IMR-90 (cell line): ENCODE measurements around the gene SH2D5. TPM values are rescaled to one million over a fixed set of nuclear protein-coding genes. Genes with fewer than 3 reads are reported as not detected.

ENCODE experiments used
- ATAC-seq: fragments of 200-7000 bp; cut with Tn5 transposase; 2 replicates; pipeline ENCODE4 v1.9.1; 2020; ENCODE audit warnings: low read depth, mild to moderate bottlenecking, moderate library complexity
- BruUV-seq: library from RNA; stranded (reverse); fragments of 400-500 nt; replicated peaks from 2 replicates; lab custom pipeline; 2021; lab: Mats Ljungman, UMichigan
- CTCF ChIA-PET: fragments of 300-600 bp; formaldehyde crosslinking; extraction: SDS; loops from one replicate; lab custom pipeline; 2021; ENCODE audit warnings: antibody characterized with exemption; lab: Yijun Ruan, JAX
- POLR2A ChIA-PET: fragments of 300-600 bp; sonication (Branson Sonifier 250); formaldehyde crosslinking; loops from one replicate; lab custom pipeline; 2022; ENCODE audit warnings: antibody characterized with exemption; ENCODE audit not compliant: unreplicated experiment; lab: Charles Lee
- DNase-seq: peaks from one replicate; pipeline ENCODE4 v3.0.0; 2013
- H2AFZ ChIP-seq: replicated peaks from 2 replicates; pipeline ENCODE3; 2013; ENCODE audit warnings: low read length, mild to moderate bottlenecking; ENCODE audit not compliant: poor library complexity
- H2AK5ac ChIP-seq: 2 replicates; pipeline ENCODE4 v1.6.1; 2013; ENCODE audit warnings: low read depth, low read length, inconsistent platforms
- H2AK9ac ChIP-seq: replicated peaks from 2 replicates; pipeline ENCODE3; 2013; ENCODE audit warnings: mild to moderate bottlenecking, low read depth, low read length, moderate library complexity; ENCODE audit not compliant: poor library complexity
- H2BK120ac ChIP-seq: 2 replicates; pipeline ENCODE4 v1.6.1; 2013; ENCODE audit warnings: low read depth, low read length, inconsistent platforms
- H2BK15ac ChIP-seq: 3 replicates; pipeline ENCODE4 v1.6.1; 2013; ENCODE audit warnings: low read depth, low read length, inconsistent platforms
- H2BK20ac ChIP-seq: 2 replicates; pipeline ENCODE4 v1.6.1; 2013; ENCODE audit warnings: low read depth, mild to moderate bottlenecking, inconsistent platforms, low read length, moderate library complexity
- H2BK5ac ChIP-seq: 2 replicates; pipeline ENCODE4 v1.6.1; 2013; ENCODE audit warnings: mild to moderate bottlenecking, low read depth, low read length, inconsistent platforms; ENCODE audit not compliant: poor library complexity, severe bottlenecking
- H3K14ac ChIP-seq: replicated peaks from 2 replicates; pipeline ENCODE4 v1.6.1; 2013; ENCODE audit warnings: low read depth, low read length, inconsistent platforms
- H3K18ac ChIP-seq: 2 replicates; pipeline ENCODE4 v1.6.1; 2013; ENCODE audit warnings: low read depth, low read length, control low read depth
- H3K23ac ChIP-seq: 2 replicates; pipeline ENCODE4 v1.6.1; 2013; ENCODE audit warnings: low read depth, low read length, inconsistent platforms
- H3K27ac ChIP-seq: 2 replicates; pipeline ENCODE4 v1.5.1; 2013; ENCODE audit warnings: mild to moderate bottlenecking, control low read depth, low read length; ENCODE audit not compliant: insufficient read depth
- H3K27me3 ChIP-seq: 2 replicates; pipeline ENCODE4 v1.6.1; 2013; ENCODE audit warnings: low read length; ENCODE audit not compliant: control insufficient read depth, insufficient read depth
- H3K36me3 ChIP-seq: 2 replicates; pipeline ENCODE4 v1.6.1; 2013; ENCODE audit warnings: low read length, mixed read lengths; ENCODE audit not compliant: control insufficient read depth, insufficient read depth
- H3K4ac ChIP-seq: 2 replicates; pipeline ENCODE4 v1.6.1; 2013; ENCODE audit warnings: low read depth, low read length, inconsistent platforms
- H3K4me1 ChIP-seq: 2 replicates; pipeline ENCODE4 v1.6.1; 2013; ENCODE audit warnings: low read length, mixed read lengths; ENCODE audit not compliant: control insufficient read depth, insufficient read depth
- H3K4me2 ChIP-seq: 2 replicates; pipeline ENCODE4 v1.6.1; 2013; ENCODE audit warnings: low read depth, mild to moderate bottlenecking, control low read depth, low read length, moderate library complexity
- H3K4me3 ChIP-seq: 2 replicates; pipeline ENCODE4 v1.5.1; 2013; ENCODE audit warnings: low read depth, mild to moderate bottlenecking, control low read depth, low read length, moderate library complexity; ENCODE audit not compliant: insufficient read depth
- H3K56ac ChIP-seq: 2 replicates; pipeline ENCODE4 v1.6.1; 2013; ENCODE audit warnings: low read length, inconsistent platforms; ENCODE audit not compliant: insufficient read depth; ENCODE audit errors: extremely low read depth
- H3K79me1 ChIP-seq, 2 experiments: 2 replicates each; pipeline ENCODE4 v1.6.1; 2013; ENCODE audit warnings: low read length in 2 of 2, inconsistent platforms in 1 of 2, low read depth in 1 of 2
- H3K9ac ChIP-seq: 2 replicates; pipeline ENCODE4 v1.6.1; 2013; ENCODE audit warnings: low read depth, low read length, control low read depth
- H3K9me1 ChIP-seq: 2 replicates; pipeline ENCODE4 v1.6.1; 2013; ENCODE audit warnings: low read length, inconsistent platforms; ENCODE audit not compliant: insufficient read depth
- H3K9me3 ChIP-seq: 2 replicates; pipeline ENCODE4 v1.6.1; 2013; ENCODE audit warnings: low read length; ENCODE audit not compliant: control insufficient read depth, insufficient read depth
- H4K20me1 ChIP-seq: 2 replicates; pipeline ENCODE4 v1.6.1; 2013; ENCODE audit warnings: low read length, inconsistent platforms; ENCODE audit not compliant: insufficient read depth
- H4K5ac ChIP-seq: 2 replicates; pipeline ENCODE4 v1.6.1; 2013; ENCODE audit warnings: mild to moderate bottlenecking, low read depth, low read length, control low read depth
- H4K8ac ChIP-seq, 2 experiments: 2 replicates each; pipeline ENCODE4 v1.6.1; 2013; ENCODE audit warnings: low read depth in 2 of 2, low read length in 2 of 2, control low read depth in 1 of 2, inconsistent platforms in 1 of 2
- H4K91ac ChIP-seq: 2 replicates; pipeline ENCODE4 v1.6.1; 2013; ENCODE audit warnings: low read depth, low read length, inconsistent platforms; ENCODE audit not compliant: insufficient read depth
- FOS ChIP-seq: fragments of 150-350 bp; IDR thresholded peaks from 2 replicates; pipeline ENCODE4 v1.6.1; 2016; ENCODE audit warnings: low read depth, low read length
- NFE2L2 ChIP-seq: fragments of 150-350 bp; IDR thresholded peaks from 2 replicates; pipeline ENCODE4 v1.6.1; 2016; ENCODE audit warnings: low read depth, mild to moderate bottlenecking, low read length
- WGBS, 2 experiments: methylation state at CpG; one replicate each; pipeline versions ENCODE4 v1.1.5 to v1.1.7; 2013; ENCODE audit warnings: missing lambda C conversion rate in 2 of 2; ENCODE audit not compliant: insufficient read length in 1 of 2; ENCODE audit errors: extremely low coverage in 2 of 2; 5-methylcytosine and 5-hydroxymethylcytosine counted together
- dilution Hi-C: fragments of 300-500 bp; cut with HindIII; formaldehyde crosslinking; loops from one replicate; pipeline ENCODE4 v1.14.3; 2018; ENCODE audit warnings: low sequenced_read_pairs; ENCODE audit not compliant: unreplicated experiment
- in situ Hi-C: fragments of 300-500 bp; cut with MboI; formaldehyde crosslinking; loops from 3 replicates; pipeline ENCODE4 v1.14.3; 2019; ENCODE audit warnings: low sequenced_read_pairs, inconsistent platforms, mixed read lengths
- intact Hi-C: fragments of 100-400 bp; cut with micrococcal nuclease; formaldehyde crosslinking; loops from 2 replicates; pipeline ENCODE4 v1.10.0; 2022
- polyA plus RNA-seq, 3 experiments: library from polyadenylated mRNA; depleted of rRNA; stranded (reverse); fragments of >200 nt; gene quantifications; 2 replicates each; pipeline ENCODE4 v1.2.3, GENCODE V29; 2012; ENCODE audit warnings: low replicate concordance in 1 of 3
- total RNA-seq: library from RNA; depleted of rRNA; stranded (reverse); fragments of >200 nt; gene quantifications from 2 replicates; pipeline ENCODE4 v1.2.3, GENCODE V29; 2012
- TF ChIP-seq, protein P1 (sequence below): fragments of 150-350 bp; IDR thresholded peaks from 2 replicates; pipeline ENCODE4 v1.6.1; 2016; ENCODE audit warnings: low read depth, mild to moderate bottlenecking, low read length, moderate library complexity, borderline replicate concordance

Gene SH2D5
- total and polyA plus RNA-seq, 2 of the 4 experiments (the other 2 are of a cell fraction) = 7.2 to 14.4 TPM

DNA sequence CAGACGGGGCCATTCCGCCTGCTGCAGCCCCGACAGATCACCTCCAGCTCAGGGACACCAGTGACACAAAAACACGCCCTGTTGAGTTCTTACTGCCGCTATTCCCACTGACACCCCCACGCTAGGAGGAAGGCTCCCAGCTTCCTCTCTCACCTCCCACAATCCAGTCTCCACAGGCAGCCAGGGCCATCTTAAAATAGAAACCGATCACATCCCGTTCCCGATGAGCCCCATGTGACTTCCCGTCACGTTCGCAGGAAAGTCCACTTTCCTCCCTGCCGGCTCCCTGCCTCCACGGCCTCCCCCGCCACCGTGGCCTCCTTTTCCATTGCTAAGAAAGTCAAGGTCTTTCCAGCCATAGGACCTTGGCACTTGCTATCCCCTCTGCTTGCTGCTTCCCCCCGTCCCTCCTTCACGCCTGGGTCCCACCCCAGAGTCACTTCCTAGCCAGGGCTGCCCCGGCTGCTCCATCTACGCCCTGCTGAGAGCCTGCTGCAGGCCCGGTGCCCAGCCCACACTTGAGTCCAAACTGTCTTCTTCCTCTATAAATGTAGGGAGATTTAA is 47.3 kb downstream of the SH2D5 start:
- H4K8ac ChIP-seq = no peak overlapping the region
- ATAC-seq = no peak
- H3K9ac ChIP-seq = no peak overlapping the region
- H3K4me3 ChIP-seq = no peak overlapping the region
- ChIA-PET CTCF (interaction anchor here (0.7 kb wide), 1 partner anchor 11 kb away, joined by 3 read pairs; no protein-coding TSS in a partner anchor), POLR2A (no interaction called here)
- H2BK20ac ChIP-seq = no peak overlapping the region
- H2BK15ac ChIP-seq = no peak overlapping the region
- no TSS peak for BruUV-seq
- H3K4ac ChIP-seq = no peak overlapping the region
- H2AK5ac ChIP-seq = no peak overlapping the region
- TF ChIP-seq, protein P1, sequence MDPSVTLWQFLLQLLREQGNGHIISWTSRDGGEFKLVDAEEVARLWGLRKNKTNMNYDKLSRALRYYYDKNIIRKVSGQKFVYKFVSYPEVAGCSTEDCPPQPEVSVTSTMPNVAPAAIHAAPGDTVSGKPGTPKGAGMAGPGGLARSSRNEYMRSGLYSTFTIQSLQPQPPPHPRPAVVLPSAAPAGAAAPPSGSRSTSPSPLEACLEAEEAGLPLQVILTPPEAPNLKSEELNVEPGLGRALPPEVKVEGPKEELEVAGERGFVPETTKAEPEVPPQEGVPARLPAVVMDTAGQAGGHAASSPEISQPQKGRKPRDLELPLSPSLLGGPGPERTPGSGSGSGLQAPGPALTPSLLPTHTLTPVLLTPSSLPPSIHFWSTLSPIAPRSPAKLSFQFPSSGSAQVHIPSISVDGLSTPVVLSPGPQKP = no peak
- TF ChIP-seq NFE2L2 = no peak
- no peak for TF ChIP-seq FOS
- WGBS, 2 experiments = 91% methylated on average over 8 of the region's 21 CpGs; no CpG with 5 or more reads in 1 of the 2 experiments
- no peak overlapping the region for H3K23ac ChIP-seq
- no peak overlapping the region for H3K14ac ChIP-seq
- H3K27me3 ChIP-seq = no peaks in the 10 kb centered on the region
- H4K20me1 ChIP-seq = no peaks in the 10 kb centered on the region
- H4K5ac ChIP-seq = no peak overlapping the region
- H3K18ac ChIP-seq = no peak overlapping the region
- H3K4me1 ChIP-seq = no peaks in the 10 kb centered on the region
- no peak overlapping the region for H2BK5ac ChIP-seq
- in situ Hi-C loops = loop anchor here (25.0 kb wide), 1 partner anchor 677 kb away; no protein-coding TSS in a partner anchor
- no peak overlapping the region for H3K4me2 ChIP-seq
- dilution Hi-C loops = no loop called here
- no peaks in the 10 kb centered on the region for H3K79me1 ChIP-seq
- no peak for DNase-seq
- no peak overlapping the region for H4K91ac ChIP-seq
- H2BK120ac ChIP-seq = no peak overlapping the region
- H3K9me3 ChIP-seq = no peaks in the 10 kb centered on the region
- H3K56ac ChIP-seq = no peak overlapping the region
- H2AK9ac ChIP-seq = no peak overlapping the region
- H3K36me3 ChIP-seq = peaks cover 7% of the 10 kb centered on the region
- no peak overlapping the region for H2AFZ ChIP-seq
- H3K9me1 ChIP-seq = no peaks in the 10 kb centered on the region
- no peak overlapping the region for H3K27ac ChIP-seq
- intact Hi-C loops = no loop called here
